ENCODE measurements around the gene KRTAP4-3.
"Not testable (repeated sequence)": the region's sequence is repeated elsewhere in the genome, so short reads cannot be mapped to it uniquely, and the experiment has no call there.

Gene KRTAP4-3

GRCh38 chr17:41127371-41127770 lies 40.6 kb downstream of the KRTAP4-3 start:
- DNase-seq (ENCODE audit: low read depth, low spot score), result no peak
- H3K27ac ChIP-seq, result no peak overlapping the region
- H3K4me3 ChIP-seq, result no peak overlapping the region
- H3K36me3 ChIP-seq (ENCODE audit: insufficient read depth, low read length), result no peaks in the 10 kb centered on the region
- no peak overlapping the region for H3K9ac ChIP-seq (ENCODE audit: insufficient read length)
- TF ChIP-seq EZH2 (IDR thresholded peaks at IDR 0.05) (no peak), FOXP2 (optimal IDR thresholded peaks at IDR 0.05; ENCODE audit: control extremely low read depth, extremely low read length, insufficient read depth) (no peak), POLR2AphosphoS5 (IDR thresholded peaks at IDR 0.05; ENCODE audit: borderline replicate concordance, low read depth, low read length) (no peak)
- H3K9me3 ChIP-seq (ENCODE audit: low read depth, low read length), result peaks cover 3% of the 10 kb centered on the region; the same call in 1 of the 2 replicates

- Histone ChIP-seq H3K27ac (no peak overlapping the region), H3K4me3 (no peak overlapping the region), H3K9ac (ENCODE audit: insufficient read length) (no peak overlapping the region), H3K36me3 (ENCODE audit: insufficient read depth, low read length) (no peaks in the 10 kb centered on the region), H3K9me3 (ENCODE audit: low read depth, low read length) (peaks cover 3% of the 10 kb centered on the region; the same call in 1 of the 2 replicates)
- no peak for DNase-seq (ENCODE audit: low read depth, low spot score)
- no peak for TF ChIP-seq POLR2AphosphoS5 (IDR thresholded peaks at IDR 0.05; ENCODE audit: borderline replicate concordance, low read depth, low read length)
- no peak for TF ChIP-seq EZH2 (IDR thresholded peaks at IDR 0.05)
- TF ChIP-seq FOXP2 (optimal IDR thresholded peaks at IDR 0.05; ENCODE audit: control extremely low read depth, extremely low read length, insufficient read depth), result no peak
These were observed 41.6 kb downstream of the KRTAP4-3 start for GRCh38 chr17:41126412-41126811.

- Histone ChIP-seq H3K27ac (no peak overlapping the region), H3K4me3 (no peak overlapping the region), H3K36me3 (ENCODE audit: insufficient read depth, low read length) (no peaks in the 10 kb centered on the region), H3K9ac (ENCODE audit: insufficient read length) (no peak overlapping the region), H3K9me3 (ENCODE audit: low read depth, low read length) (peaks cover 3% of the 10 kb centered on the region; the same call in 1 of the 2 replicates)
- DNase-seq (ENCODE audit: low read depth, low spot score), result no peak
- no peak for TF ChIP-seq EZH2 (IDR thresholded peaks at IDR 0.05)
- no peak for TF ChIP-seq FOXP2 (optimal IDR thresholded peaks at IDR 0.05; ENCODE audit: control extremely low read depth, extremely low read length, insufficient read depth)
- TF ChIP-seq POLR2AphosphoS5 (IDR thresholded peaks at IDR 0.05; ENCODE audit: borderline replicate concordance, low read depth, low read length), result no peak
These were observed 43.0 kb downstream of the KRTAP4-3 start for GRCh38 chr17:41125064-41125463.

- not testable (repeated sequence) for H3K9ac ChIP-seq (ENCODE audit: insufficient read length); H3K36me3 ChIP-seq (ENCODE audit: insufficient read depth, low read length); DNase-seq (ENCODE audit: low read depth, low spot score); H3K9me3 ChIP-seq (ENCODE audit: low read depth, low read length); H3K4me3 ChIP-seq; H3K27ac ChIP-seq
These were observed 44.0 kb downstream of the KRTAP4-3 start, which contains the start of gene KRTAP4-12 for GRCh38 chr17:41123991-41124371. TSS of gene KRTAP4-12 (minus strand) at chr17:41124182. CDS start at chr17:41124122, 60 bp downstream.

DNA sequence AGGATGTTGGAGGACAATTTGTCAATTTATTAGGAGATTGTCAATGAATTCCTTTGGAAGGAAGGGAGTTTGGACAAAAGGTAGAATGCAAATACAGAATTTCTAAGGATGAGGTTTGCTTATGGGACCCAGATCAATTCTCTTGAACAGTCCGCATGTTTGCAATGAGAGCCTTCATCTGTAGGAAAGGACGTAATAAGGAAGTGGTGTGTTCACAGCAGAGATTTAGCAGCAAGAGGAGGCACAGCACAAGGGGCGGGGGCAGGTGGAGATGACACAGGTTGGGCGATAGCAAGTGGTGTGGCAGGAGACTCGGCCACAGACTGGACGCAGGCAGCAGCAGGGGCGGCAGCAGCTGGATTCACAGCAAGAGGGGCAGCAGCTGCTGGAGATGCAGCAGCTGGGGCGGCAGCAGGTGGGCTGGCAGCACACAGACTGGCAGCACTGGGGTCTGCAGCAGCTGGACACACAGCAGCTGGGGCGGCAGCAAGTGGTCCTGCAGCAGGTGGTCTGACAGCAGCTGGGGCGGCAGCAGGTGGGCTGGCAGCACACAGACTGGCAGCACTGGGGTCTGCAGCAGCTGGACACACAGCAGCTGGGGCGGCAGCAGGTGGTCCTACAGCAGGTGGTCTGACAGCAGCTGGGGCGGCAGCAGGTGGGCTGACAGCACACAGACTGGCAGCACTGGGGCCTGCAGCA lies 44.6 kb downstream of the KRTAP4-3 start:
- H3K9me3 ChIP-seq (ENCODE audit: low read depth, low read length); DNase-seq (ENCODE audit: low read depth, low spot score); H3K27ac ChIP-seq; H3K36me3 ChIP-seq (ENCODE audit: insufficient read depth, low read length); H3K9ac ChIP-seq (ENCODE audit: insufficient read length); H3K4me3 ChIP-seq: not testable (repeated sequence)

DNA sequence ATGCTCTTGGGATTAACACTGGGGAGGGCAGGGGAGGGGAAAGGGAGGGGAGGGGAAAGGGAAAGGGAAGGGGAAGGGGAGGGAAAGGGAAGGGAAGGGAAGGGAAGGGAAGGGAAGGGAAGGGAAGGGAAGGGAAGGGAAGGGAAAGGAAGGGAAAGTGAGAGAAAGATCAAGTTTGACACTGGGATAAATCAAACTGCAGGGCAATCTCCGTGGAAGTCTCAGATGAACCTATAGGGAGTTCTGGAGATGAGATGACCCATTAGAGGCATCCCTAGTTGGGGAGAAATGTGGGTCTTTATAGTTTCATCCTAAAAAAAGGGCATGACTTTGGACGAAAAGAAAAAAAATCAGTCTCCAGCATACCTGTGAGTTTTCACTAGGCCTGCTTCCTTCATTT lies 46.3 kb downstream of the KRTAP4-3 start:
- H3K9ac ChIP-seq (ENCODE audit: insufficient read length), result no peak overlapping the region
- DNase-seq (ENCODE audit: low read depth, low spot score), result no peak
- H3K36me3 ChIP-seq (ENCODE audit: insufficient read depth, low read length), result no peaks in the 10 kb centered on the region
- H3K27ac ChIP-seq, result no peak overlapping the region
- no peak overlapping the region for H3K4me3 ChIP-seq
- H3K9me3 ChIP-seq (ENCODE audit: low read depth, low read length), result peaks cover 3% of the 10 kb centered on the region; the same call in 1 of the 2 replicates
- no peak for TF ChIP-seq EZH2 (IDR thresholded peaks at IDR 0.05)
- TF ChIP-seq FOXP2 (optimal IDR thresholded peaks at IDR 0.05; ENCODE audit: control extremely low read depth, extremely low read length, insufficient read depth), result no peak
- TF ChIP-seq POLR2AphosphoS5 (IDR thresholded peaks at IDR 0.05; ENCODE audit: borderline replicate concordance, low read depth, low read length), result no peak

GRCh38 chr17:41119696-41120690 lies 48.0 kb downstream of the KRTAP4-3 start:
- not testable (repeated sequence) for H3K36me3 ChIP-seq (ENCODE audit: insufficient read depth, low read length); H3K9ac ChIP-seq (ENCODE audit: insufficient read length); H3K9me3 ChIP-seq (ENCODE audit: low read depth, low read length)
- DNase-seq (ENCODE audit: low read depth, low spot score), result peak; percentile 86
- Histone ChIP-seq H3K4me3 (peak overlapping the region; percentile 36; the same call in 1 of the 2 replicates), H3K27ac (peak overlapping the region; percentile 91)

GRCh38 chr17:41118721-41119120 lies 49.3 kb downstream of the KRTAP4-3 start:
- no peaks in the 10 kb centered on the region for H3K36me3 ChIP-seq (ENCODE audit: insufficient read depth, low read length)
- H3K4me3 ChIP-seq, result no peak overlapping the region
- DNase-seq (ENCODE audit: low read depth, low spot score), result no peak
- no peaks in the 10 kb centered on the region for H3K9me3 ChIP-seq (ENCODE audit: low read depth, low read length)
- TF ChIP-seq POLR2AphosphoS5 (IDR thresholded peaks at IDR 0.05; ENCODE audit: borderline replicate concordance, low read depth, low read length) (no peak), FOXP2 (optimal IDR thresholded peaks at IDR 0.05; ENCODE audit: control extremely low read depth, extremely low read length, insufficient read depth) (no peak), EZH2 (IDR thresholded peaks at IDR 0.05) (no peak)
- H3K27ac ChIP-seq, result no peak overlapping the region
- no peak overlapping the region for H3K9ac ChIP-seq (ENCODE audit: insufficient read length)

DNA sequence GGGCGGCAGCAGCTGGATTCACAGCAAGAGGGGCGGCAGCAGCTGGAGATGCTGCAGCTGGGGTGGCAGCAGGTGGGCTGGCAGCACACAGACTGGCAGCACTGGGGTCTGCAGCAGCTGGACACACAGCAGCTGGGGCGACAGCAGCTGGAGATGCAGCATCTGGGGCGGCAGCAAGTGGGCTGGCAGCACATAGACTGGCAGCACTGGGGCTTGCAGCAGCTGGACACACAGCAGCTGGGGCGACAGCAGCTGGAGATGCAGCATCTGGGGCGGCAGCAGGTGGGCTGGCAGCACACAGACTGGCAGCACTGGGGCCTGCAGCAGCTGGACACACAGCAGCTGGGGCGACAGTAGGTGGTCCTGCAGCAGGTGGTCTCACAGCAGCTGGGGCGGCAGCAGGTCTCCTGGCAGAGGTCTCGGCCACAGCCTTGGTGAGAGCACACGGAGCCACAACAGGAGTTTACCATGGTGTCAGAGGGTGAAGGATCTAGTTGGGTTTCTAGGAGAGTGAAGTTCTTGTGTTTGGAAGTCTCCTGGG lies 50.1 kb downstream of the KRTAP4-3 start, which contains the start of gene KRTAP4-11:
KRTAP4-11 (minus strand) TSS at position 528 of the 541 bp plus-strand sequence; CDS start at position 470, 58 bp downstream.
- not testable (repeated sequence) for DNase-seq (ENCODE audit: low read depth, low spot score); H3K4me3 ChIP-seq; H3K27ac ChIP-seq; H3K9me3 ChIP-seq (ENCODE audit: low read depth, low read length); H3K9ac ChIP-seq (ENCODE audit: insufficient read length); H3K36me3 ChIP-seq (ENCODE audit: insufficient read depth, low read length)
